Natural killer cell (primary cell): ENCODE measurements around the gene ATG10. TPM values are rescaled to one million over a fixed set of nuclear protein-coding genes. Genes with fewer than 3 reads are reported as not detected.

Experiments used
- ATAC-seq, 3 donors: fragments of 150-1000 bp in 2 of 3; fragments of 200-7000 bp in 1 of 3; cut with Tn5 transposase; 1 replicate in 1 of 3; 2 replicates in 2 of 3; pipeline ENCODE4 v1.10.0; 2021; ENCODE audit warnings: mild to moderate bottlenecking in 2 of 3, moderate library complexity in 2 of 3
- DNase-seq, 2 donors: peaks; one replicate each; pipeline versions ENCODE4 v3.0.0 to v3.0.0-alpha.2; 2013 to 2021; ENCODE audit warnings: mixed read lengths in 1 of 2
- H3K27ac ChIP-seq: one replicate; pipeline ENCODE4 v1.5.1; 2013; ENCODE audit warnings: mild to moderate bottlenecking, low read length
- H3K27me3 ChIP-seq: one replicate; pipeline ENCODE4 v1.6.1; 2013; ENCODE audit warnings: low read length; ENCODE audit not compliant: control insufficient read depth, insufficient read depth
- H3K36me3 ChIP-seq: one replicate; pipeline ENCODE4 v1.6.1; 2013; ENCODE audit warnings: low read length; ENCODE audit not compliant: control insufficient read depth, insufficient read depth
- H3K4me1 ChIP-seq: one replicate; pipeline ENCODE4 v1.6.1; 2013; ENCODE audit warnings: low read length; ENCODE audit not compliant: control insufficient read depth, insufficient read depth
- H3K4me3 ChIP-seq: one replicate; pipeline ENCODE4 v1.5.1; 2013; ENCODE audit warnings: low read length
- H3K9me3 ChIP-seq: one replicate; pipeline ENCODE4 v1.6.1; 2013; ENCODE audit warnings: low read length; ENCODE audit not compliant: control insufficient read depth, insufficient read depth
- H3K27ac Mint-ChIP-seq, 2 donors: one replicate each; pipeline ENCODE4 v1.8.0; 2022; ENCODE audit warnings: mild to moderate bottlenecking in 2 of 2, mixed read lengths in 2 of 2, moderate library complexity in 1 of 2
- H3K27me3 Mint-ChIP-seq, 2 donors: one replicate each; pipeline ENCODE4 v1.8.0; 2022; ENCODE audit warnings: low read depth in 2 of 2, mixed read lengths in 2 of 2
- H3K36me3 Mint-ChIP-seq: one replicate; pipeline ENCODE4 v1.8.0; 2022; ENCODE audit warnings: mixed read lengths
- H3K4me1 Mint-ChIP-seq, 2 donors: one replicate each; pipeline ENCODE4 v1.8.0; 2022; ENCODE audit warnings: mixed read lengths in 2 of 2
- H3K4me3 Mint-ChIP-seq: one replicate; pipeline ENCODE4 v1.8.0; 2022; ENCODE audit warnings: mild to moderate bottlenecking, moderate library complexity, mixed read lengths
- H3K9me3 Mint-ChIP-seq, 2 donors: one replicate each; pipeline ENCODE4 v1.8.0; 2022; ENCODE audit warnings: mixed read lengths in 2 of 2
- WGBS: methylation state at CpG from one replicate; pipeline ENCODE4 v1.1.7; 2013; ENCODE audit warnings: missing lambda C conversion rate; ENCODE audit not compliant: insufficient coverage; 5-methylcytosine and 5-hydroxymethylcytosine counted together
- intact Hi-C: fragments of 100-400 bp; cut with micrococcal nuclease; formaldehyde crosslinking; loops from one replicate; pipeline ENCODE4 v1.14.2; 2022
- total RNA-seq, 4 donors: library from RNA; stranded (reverse); fragments of 120-200 nt in 1 of 4; gene quantifications; one replicate each; pipeline versions ENCODE4 v1.2.3 to v1.2.4, GENCODE V29; 2013 to 2022
- TF ChIP-seq, protein P1 (sequence below): fragments of 200-600 bp; IDR thresholded peaks from one replicate; pipeline ENCODE4 v1.8.0; 2022; ENCODE audit warnings: antibody characterized with exemption

The ATG10 gene
- total RNA-seq, 3 donors from 2014 or later (not counting 1 experiment from before 2014, with no cell fraction given) = 9.0 to 11.5 (median 11.4) TPM

DNA sequence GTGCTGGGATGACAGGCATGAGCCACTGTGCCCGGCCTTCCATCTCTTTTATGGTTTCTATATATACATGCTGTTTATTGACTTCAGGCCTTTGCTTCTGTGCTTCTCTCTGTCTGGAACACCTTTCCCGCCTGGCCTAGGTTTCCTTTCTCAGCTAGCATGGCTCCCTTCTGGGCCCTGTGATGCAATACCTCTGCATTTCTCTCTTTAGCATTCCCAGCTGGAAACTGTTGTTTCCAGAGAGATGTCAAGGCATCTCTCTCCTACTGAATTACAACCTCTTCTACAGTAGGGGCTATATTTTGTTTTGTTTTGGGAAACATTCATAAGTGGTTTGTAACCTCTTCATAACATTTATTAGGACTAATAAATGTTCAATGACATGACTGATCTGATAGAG is 249.2 kb downstream of the ATG10 start:
- no peaks in the 10 kb centered on the region for H3K9me3 Mint-ChIP-seq
- no peaks in the 10 kb centered on the region for H3K9me3 ChIP-seq
- H3K4me1 ChIP-seq = peaks cover 7% of the 10 kb centered on the region
- no peaks in the 10 kb centered on the region for H3K36me3 ChIP-seq
- H3K4me3 Mint-ChIP-seq = no peak overlapping the region
- no peak overlapping the region for H3K4me3 ChIP-seq
- intact Hi-C loops = no loop called here
- DNase-seq (no peak), ATAC-seq (no peak)
- TF ChIP-seq, protein P1, sequence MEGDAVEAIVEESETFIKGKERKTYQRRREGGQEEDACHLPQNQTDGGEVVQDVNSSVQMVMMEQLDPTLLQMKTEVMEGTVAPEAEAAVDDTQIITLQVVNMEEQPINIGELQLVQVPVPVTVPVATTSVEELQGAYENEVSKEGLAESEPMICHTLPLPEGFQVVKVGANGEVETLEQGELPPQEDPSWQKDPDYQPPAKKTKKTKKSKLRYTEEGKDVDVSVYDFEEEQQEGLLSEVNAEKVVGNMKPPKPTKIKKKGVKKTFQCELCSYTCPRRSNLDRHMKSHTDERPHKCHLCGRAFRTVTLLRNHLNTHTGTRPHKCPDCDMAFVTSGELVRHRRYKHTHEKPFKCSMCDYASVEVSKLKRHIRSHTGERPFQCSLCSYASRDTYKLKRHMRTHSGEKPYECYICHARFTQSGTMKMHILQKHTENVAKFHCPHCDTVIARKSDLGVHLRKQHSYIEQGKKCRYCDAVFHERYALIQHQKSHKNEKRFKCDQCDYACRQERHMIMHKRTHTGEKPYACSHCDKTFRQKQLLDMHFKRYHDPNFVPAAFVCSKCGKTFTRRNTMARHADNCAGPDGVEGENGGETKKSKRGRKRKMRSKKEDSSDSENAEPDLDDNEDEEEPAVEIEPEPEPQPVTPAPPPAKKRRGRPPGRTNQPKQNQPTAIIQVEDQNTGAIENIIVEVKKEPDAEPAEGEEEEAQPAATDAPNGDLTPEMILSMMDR = no peak
- WGBS = 97% methylated on average over 2 of the region's 2 CpGs
- H3K27me3 ChIP-seq = no peaks in the 10 kb centered on the region
- no peak overlapping the region for H3K27ac ChIP-seq
- no peak overlapping the region for H3K27ac Mint-ChIP-seq
- no peaks in the 10 kb centered on the region for H3K36me3 Mint-ChIP-seq
- H3K27me3 Mint-ChIP-seq = no peaks in the 10 kb centered on the region
- peaks cover 20 to 21% of the 10 kb centered on the region in 2 donors for H3K4me1 Mint-ChIP-seq

DNA sequence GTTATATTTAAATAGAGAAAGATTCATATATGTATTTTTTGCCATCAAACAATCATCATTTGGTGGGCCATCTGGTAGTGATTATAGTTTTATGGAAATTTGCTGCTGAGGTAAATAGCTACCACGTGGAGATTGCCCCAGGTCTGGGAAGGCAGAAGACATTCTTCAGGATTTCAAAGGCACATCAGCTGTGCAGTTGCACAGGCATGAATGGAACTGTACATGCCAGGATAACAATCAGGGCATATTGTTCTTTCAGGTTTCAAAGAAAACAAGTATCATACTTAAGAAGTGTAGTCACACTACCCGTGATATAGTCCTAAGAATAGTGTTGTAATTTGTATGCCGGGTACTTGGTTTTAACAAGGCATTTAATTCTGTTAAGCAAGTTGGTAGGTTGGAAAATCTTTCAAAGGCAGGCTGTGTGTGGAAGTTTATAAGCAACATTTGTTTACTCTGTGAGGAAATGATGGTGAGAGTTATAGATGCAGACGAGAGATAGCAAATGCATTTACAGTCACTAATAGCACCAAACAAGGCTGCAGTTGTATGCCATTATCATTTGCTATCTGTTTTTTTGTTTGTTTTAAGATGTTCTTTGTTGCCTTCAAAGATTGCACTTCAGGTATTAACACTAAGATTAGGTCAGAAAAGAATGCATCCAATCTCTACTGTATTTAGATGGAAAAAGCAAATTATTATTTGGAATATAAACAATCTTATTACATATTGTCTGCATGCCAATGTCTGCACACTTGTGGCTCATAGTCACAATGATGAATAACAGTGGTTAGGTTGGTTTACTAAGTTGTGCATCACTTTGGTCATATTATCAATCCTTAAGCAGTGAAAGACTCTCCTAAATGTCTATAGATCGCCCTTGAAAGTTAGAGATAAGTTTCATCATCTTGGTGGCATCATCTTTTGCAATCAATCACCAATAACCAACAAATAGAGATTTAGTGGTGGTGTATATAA is 251.1 kb downstream of the ATG10 start:
- TF ChIP-seq, protein P1 = no peak
- DNase-seq = no peak
- H3K27me3 Mint-ChIP-seq = no peaks in the 10 kb centered on the region
- peaks cover 4% of the 10 kb centered on the region for H3K4me1 ChIP-seq
- ATAC-seq = no peak
- H3K9me3 ChIP-seq = no peaks in the 10 kb centered on the region
- WGBS = 88% methylated on average over 4 of the region's 5 CpGs
- intact Hi-C loops = no loop called here
- H3K27ac ChIP-seq = no peak overlapping the region
- H3K9me3 Mint-ChIP-seq = no peaks in the 10 kb centered on the region
- no peaks in the 10 kb centered on the region for H3K27me3 ChIP-seq
- no peak overlapping the region for H3K4me3 Mint-ChIP-seq
- no peak overlapping the region for H3K27ac Mint-ChIP-seq
- no peaks in the 10 kb centered on the region for H3K36me3 Mint-ChIP-seq
- H3K36me3 ChIP-seq = no peaks in the 10 kb centered on the region
- peaks cover 17% of the 10 kb centered on the region in 2 donors for H3K4me1 Mint-ChIP-seq
- no peak overlapping the region for H3K4me3 ChIP-seq

DNA sequence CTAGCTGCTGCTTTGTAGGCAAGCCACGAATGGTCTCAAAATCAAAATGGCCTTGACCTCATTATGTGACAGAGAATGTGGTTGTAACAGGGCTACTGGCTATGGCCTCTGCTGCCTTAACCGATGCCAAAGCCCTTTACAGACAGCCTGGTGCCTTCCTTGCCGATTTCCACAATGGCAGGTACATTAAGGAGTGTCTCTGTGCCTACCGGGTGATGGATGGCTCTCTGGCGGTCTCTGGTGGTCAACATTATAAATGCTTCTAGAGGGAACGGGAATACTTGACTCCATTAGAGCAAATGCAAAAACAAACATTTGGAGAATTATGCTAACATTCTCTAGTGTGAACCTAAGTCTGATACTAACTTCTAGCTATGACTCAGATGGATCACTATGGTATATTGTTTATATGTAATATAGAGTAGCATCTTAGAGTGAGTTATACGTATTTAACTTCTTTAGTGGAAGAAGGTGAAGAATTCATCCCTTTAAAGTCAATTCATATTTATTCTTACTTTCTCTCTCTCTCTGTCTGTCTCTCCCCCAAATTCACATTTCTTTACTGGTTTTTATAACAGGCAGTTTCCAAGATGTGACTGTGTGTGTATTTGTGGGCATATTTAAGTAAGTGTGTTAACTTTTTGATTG is 253.8 kb downstream of the ATG10 start:
- 17% methylated on average over 6 of the region's 7 CpGs for WGBS

More for the DNA sequence above, 253.8 kb downstream of the ATG10 start:
- Histone ChIP-seq H3K27me3 (no peaks in the 10 kb centered on the region), H3K27ac (no peak overlapping the region), H3K4me3 (no peak overlapping the region), H3K4me1 (peaks cover 4% of the 10 kb centered on the region), H3K9me3 (no peaks in the 10 kb centered on the region), H3K36me3 (no peaks in the 10 kb centered on the region)
- ATAC-seq (peak; percentile 71 to 90 (median 90)), DNase-seq (peak; percentile 39 to 81)
- Mint-ChIP-seq H3K36me3 (no peaks in the 10 kb centered on the region), H3K9me3 (no peaks in the 10 kb centered on the region), H3K4me1 (peaks cover 5 to 10% of the 10 kb centered on the region in 2 donors), H3K27ac (no peak overlapping the region), H3K4me3 (no peak overlapping the region), H3K27me3 (no peaks in the 10 kb centered on the region)
- intact Hi-C loops = loop anchor here (1.0 kb wide), 2 partner anchors 51 to 800 kb away; no protein-coding TSS in a partner anchor
- TF ChIP-seq, protein P1 = peak; percentile 89
